HepG2 (cell line): ENCODE data around the gene OR4Q3.
"Not testable (repeated sequence)": the region's sequence is repeated elsewhere in the genome, so short reads cannot be mapped to it uniquely, and the experiment has no call there.

Experiments
- ARNTL ChIP-seq: sonication (generic); formaldehyde crosslinking; IDR thresholded peaks from 2 replicates; pipeline ENCODE4 v1.4.0; 2020; ENCODE audit warnings: mild to moderate bottlenecking, missing genetic modification reagents
- CERS6 ChIP-seq: sonication (generic); formaldehyde crosslinking; IDR thresholded peaks from 2 replicates; pipeline ENCODE4 v1.5.0; 2020; ENCODE audit warnings: missing genetic modification reagents
- PAXIP1 ChIP-seq: sonication (generic); formaldehyde crosslinking; conservative IDR thresholded peaks from 2 replicates; pipeline ENCODE4 v1.4.0; 2020; ENCODE audit warnings: mild to moderate bottlenecking, missing genetic modification reagents, moderate library complexity
- POLR2A ChIP-seq, 2 experiments: IDR thresholded peaks; 2 replicates each; pipeline ENCODE4 v1.6.1; 2011; ENCODE audit warnings: low read depth in 2 of 2, low read length in 2 of 2, mild to moderate bottlenecking in 1 of 2, moderate library complexity in 1 of 2; ENCODE audit not compliant: insufficient read depth in 1 of 2
- USF2 ChIP-seq, 2 experiments: sonication (generic) in 1 of 2; formaldehyde crosslinking in 1 of 2; IDR thresholded peaks; 2 replicates each; pipeline versions ENCODE4 v1.5.1 to v1.6.1; 2011 to 2020; ENCODE audit warnings: borderline replicate concordance in 1 of 2, low read depth in 1 of 2, low read length in 1 of 2, mild to moderate bottlenecking in 1 of 2, missing genetic modification reagents in 1 of 2, moderate library complexity in 1 of 2
- ZBTB38 ChIP-seq: sonication (generic); formaldehyde crosslinking; IDR thresholded peaks from 2 replicates; pipeline ENCODE4 v1.5.1; 2020; ENCODE audit warnings: mild to moderate bottlenecking, missing genetic modification reagents
- ZNF546 ChIP-seq: sonication (generic); formaldehyde crosslinking; conservative IDR thresholded peaks from 2 replicates; pipeline ENCODE4 v1.8.1; 2023; ENCODE audit warnings: mild to moderate bottlenecking, missing genetic modification reagents

- TF ChIP-seq USF2 (IDR thresholded peaks at IDR 0.05; ENCODE audit: low read depth, low read length); USF2 (CRISPR knock-in tag; IDR thresholded peaks at IDR 0.05; ENCODE audit: borderline replicate concordance); ZBTB38 (CRISPR knock-in tag); PAXIP1 (CRISPR knock-in tag); CERS6; ZNF546; ARNTL; POLR2A (IDR thresholded peaks at IDR 0.05; ENCODE audit: insufficient read depth in 1 of 2, low read depth in 2 of 2, low read length in 2 of 2): not testable (repeated sequence)
Measured at GRCh38 chr14:19752316-19752715, 8.9 kb downstream of the OR4Q3 start.
